ENCODE results near the gene MDFI. TPM values are rescaled to one million over a fixed set of nuclear protein-coding genes. Genes with fewer than 3 reads are reported as not detected.

MDFI gene
- polyA plus RNA-seq, 1 of the 3 experiments (the other 2 are of a cell fraction): 7.0 TPM

GRCh38 chr6:41651962-41652657, 13.8 kb downstream of the MDFI start:
- 94% methylated on average over 14 of the region's 14 CpGs for WGBS (ENCODE audit: low lambda C conversion rate)
- DNase-seq: no peak

More at GRCh38 chr6:41651962-41652657, 13.8 kb downstream of the MDFI start:
- Histone ChIP-seq H3K79me2 (ENCODE audit: insufficient read depth) (no peaks in the 10 kb centered on the region), H3K27me3 (ENCODE audit: insufficient read depth) (no peaks in the 10 kb centered on the region), H3K27ac (ENCODE audit: low read depth in 2 of 2, low read length in 1 of 2) (no peak overlapping the region), H3K4me1 (ENCODE audit: control insufficient read depth in 1 of 2, insufficient read depth in 2 of 2, low read depth in 1 of 2, low read length in 1 of 2) (peaks cover 0 to 18% of the 10 kb centered on the region in 2 experiments; a peak in 1 of 4 replicates), H3K9ac (no peak overlapping the region), H3K36me3 (replicated peaks in 1 of 2; ENCODE audit: control insufficient read depth in 1 of 2, insufficient read depth in 2 of 2, low read length in 1 of 2) (no peaks in the 10 kb centered on the region), H3F3A (replicated peaks; ENCODE audit: insufficient read depth) (no peaks in the 10 kb centered on the region), H2AFZ (ENCODE audit: low read depth) (no peak overlapping the region), H4K20me1 (ENCODE audit: insufficient read depth) (no peaks in the 10 kb centered on the region), H3K9me2 (no peaks in the 10 kb centered on the region), H3K9me3 (no peaks in the 10 kb centered on the region), H3K4me2 (no peak overlapping the region), H3K4me3 (ENCODE audit: low read depth in 2 of 2, low read length in 1 of 2) (no peak overlapping the region)
- CTCF ChIA-PET: interaction anchor here (0.8 to 2.1 kb wide), 5 partner anchors 11 to 284 kb away, joined by 3 to 8 read pairs (median 4); no protein-coding TSS in a partner anchor
- POLR2A ChIA-PET: no interaction called here
- no peak for TF ChIP-seq USF1 (IDR thresholded peaks at IDR 0.05; ENCODE audit: borderline replicate concordance, low read depth)
- TF ChIP-seq IRF3 (IDR thresholded peaks at IDR 0.05; ENCODE audit: low read depth, low read length): no peak
- no peak for TF ChIP-seq PBX3 (IDR thresholded peaks at IDR 0.05)
- no peak for TF ChIP-seq FOXJ3 (CRISPR knock-in tag; IDR thresholded peaks at IDR 0.05)
- no peak for TF ChIP-seq CHD2 (IDR thresholded peaks at IDR 0.05; ENCODE audit: low read length, partially characterized antibody)
- TF ChIP-seq GABPA (IDR thresholded peaks at IDR 0.05; ENCODE audit: low read depth): no peak
- no peak for TF ChIP-seq FOSL2 (IDR thresholded peaks at IDR 0.05; ENCODE audit: borderline replicate concordance, low read depth)
- no peak for TF ChIP-seq TCF12 (IDR thresholded peaks at IDR 0.05)
- no peak for TF ChIP-seq EP300 (IDR thresholded peaks at IDR 0.05; ENCODE audit: borderline replicate concordance in 1 of 2, low read depth in 1 of 2, low read length in 1 of 2)
- no peak for TF ChIP-seq NFIC (IDR thresholded peaks at IDR 0.05; ENCODE audit: borderline replicate concordance)
- TF ChIP-seq GATA2 (CRISPR knock-in tag; IDR thresholded peaks at IDR 0.05): no peak
- TF ChIP-seq SIN3A (IDR thresholded peaks at IDR 0.05; ENCODE audit: borderline replicate concordance, low read depth, low read length): no peak
- no peak for TF ChIP-seq CTCF (IDR thresholded peaks at IDR 0.05)

Data from SK-N-SH (cell line).